Suppressor macrophage (primary cell): Measurements from ENCODE around the gene MSANTD1.

Source experiments
- DNase-seq, 4 experiments: peaks; one replicate each; pipeline ENCODE4 v3.0.0-alpha.2; 2020 to 2022

MSANTD1 gene

DNA sequence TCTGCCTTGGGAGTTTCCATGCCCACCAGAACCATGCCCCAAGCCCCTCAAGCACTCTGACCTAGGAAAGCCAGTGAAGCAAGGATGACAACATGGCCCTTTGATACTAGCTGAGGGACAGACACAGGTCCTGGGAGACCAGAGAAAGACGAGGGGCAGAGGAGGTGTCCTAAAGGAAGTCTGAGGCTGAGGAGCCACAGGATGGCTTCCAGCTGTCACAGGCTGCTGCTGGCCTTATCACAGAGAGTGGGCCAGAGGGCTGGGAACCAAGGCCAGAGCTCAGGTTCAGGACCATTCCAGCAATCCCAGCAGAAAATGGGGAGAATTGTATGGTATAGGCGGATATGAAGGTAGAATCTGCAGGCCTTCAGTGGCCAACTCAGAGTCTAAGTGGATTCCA lies 31.7 kb upstream of the MSANTD1 start:
- no peak for DNase-seq

DNA sequence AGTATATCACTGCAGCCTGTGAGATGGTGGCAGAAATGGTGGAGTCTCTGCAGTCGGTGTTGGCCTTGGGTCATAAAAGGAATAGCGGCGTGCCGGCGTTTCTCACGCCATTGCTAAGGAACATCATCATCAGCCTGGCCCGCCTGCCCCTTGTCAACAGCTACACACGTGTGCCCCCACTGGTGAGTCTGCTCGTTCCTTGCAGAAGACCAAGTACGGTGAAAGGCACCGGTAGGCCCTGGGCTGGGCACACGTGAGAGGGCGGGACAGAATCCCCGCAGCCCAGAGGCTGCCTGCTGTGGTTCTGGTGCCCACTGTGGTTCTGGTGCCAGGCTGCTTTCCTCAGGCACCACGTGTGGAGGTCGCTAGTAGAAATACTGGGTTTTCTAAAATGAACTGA lies 31.2 kb upstream of the MSANTD1 start:
- no peak for DNase-seq

- no peak for DNase-seq
Observed at GRCh38 chr4:3218824-3219760, 29.9 kb upstream of the MSANTD1 start.

GRCh38 chr4:3219761-3220475 lies 29.0 kb upstream of the MSANTD1 start:
- no peak for DNase-seq

DNA sequence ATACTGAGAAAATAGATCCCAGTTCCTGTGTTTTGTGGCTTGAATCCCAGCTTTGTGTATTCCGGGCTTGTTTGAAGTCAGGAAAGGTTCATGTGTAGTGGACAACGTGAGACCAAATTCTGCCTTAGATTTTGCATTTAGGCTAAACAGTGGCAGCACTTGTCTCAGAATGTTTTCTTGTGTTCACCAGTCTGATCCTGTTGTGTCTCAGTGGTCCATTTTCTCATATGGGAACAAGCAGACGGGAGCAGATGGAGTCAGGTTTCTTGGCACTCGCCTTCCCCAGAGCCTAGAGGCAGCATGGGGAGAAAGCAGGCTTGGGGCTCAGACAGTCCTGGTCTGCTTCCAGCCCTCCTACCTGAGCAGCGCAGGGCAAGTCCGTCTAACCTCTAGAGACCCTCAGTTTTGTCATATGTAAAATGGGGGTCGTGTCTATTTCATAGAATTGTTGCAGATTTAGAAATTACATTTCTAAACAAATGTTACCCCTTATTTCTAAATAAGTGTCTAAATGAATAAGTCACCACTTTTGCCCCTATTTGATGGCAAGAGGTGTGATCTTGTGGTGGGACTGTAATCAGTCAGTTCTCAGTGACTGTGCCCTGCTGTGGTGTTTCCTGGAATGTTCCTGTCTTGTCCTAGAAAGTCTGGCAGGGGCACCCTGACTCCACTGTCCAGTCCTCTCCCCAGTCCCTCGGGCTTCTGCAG lies 28.3 kb upstream of the MSANTD1 start:
- DNase-seq, result no peak

- DNase-seq, result no peak
Observed at GRCh38 chr4:3221184-3221494, 27.8 kb upstream of the MSANTD1 start.

DNA sequence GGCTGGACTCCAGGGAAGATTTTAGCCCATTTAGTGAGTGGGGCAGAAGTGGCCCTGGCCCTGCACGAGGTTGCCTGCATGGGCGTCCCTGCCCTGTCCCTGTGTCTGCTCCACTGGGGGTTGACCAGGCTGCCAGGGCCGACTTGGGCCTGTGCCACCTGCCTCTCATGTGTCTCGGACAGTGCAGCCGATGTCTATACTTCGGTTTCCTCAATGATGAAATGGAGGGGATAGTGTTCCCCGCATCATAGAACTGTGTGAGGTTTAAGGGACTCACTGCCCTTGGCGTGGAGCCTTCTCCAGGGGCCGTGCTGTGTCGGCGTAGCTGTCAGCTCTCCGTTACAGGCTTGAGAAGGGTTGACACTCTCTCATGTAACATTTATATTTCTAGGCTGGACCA lies 27.0 kb upstream of the MSANTD1 start:
- DNase-seq, result no peak

DNA sequence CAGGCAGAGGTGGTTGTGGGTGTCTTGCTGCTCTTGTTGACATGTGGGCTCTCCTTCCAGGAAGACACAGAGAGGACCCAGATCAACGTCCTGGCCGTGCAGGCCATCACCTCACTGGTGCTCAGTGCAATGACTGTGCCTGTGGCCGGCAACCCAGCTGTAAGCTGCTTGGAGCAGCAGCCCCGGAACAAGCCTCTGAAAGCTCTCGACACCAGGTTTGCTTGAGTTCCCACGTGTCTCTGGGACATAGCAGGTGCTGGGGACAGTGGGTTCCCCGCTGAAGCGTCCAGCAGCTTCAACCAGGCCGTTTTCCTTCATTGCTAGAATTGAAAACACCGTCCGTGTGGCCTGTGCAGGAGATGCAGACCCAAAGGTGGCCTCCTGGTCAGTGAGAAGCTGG lies 25.6 kb upstream of the MSANTD1 start:
- DNase-seq, result no peak

DNA sequence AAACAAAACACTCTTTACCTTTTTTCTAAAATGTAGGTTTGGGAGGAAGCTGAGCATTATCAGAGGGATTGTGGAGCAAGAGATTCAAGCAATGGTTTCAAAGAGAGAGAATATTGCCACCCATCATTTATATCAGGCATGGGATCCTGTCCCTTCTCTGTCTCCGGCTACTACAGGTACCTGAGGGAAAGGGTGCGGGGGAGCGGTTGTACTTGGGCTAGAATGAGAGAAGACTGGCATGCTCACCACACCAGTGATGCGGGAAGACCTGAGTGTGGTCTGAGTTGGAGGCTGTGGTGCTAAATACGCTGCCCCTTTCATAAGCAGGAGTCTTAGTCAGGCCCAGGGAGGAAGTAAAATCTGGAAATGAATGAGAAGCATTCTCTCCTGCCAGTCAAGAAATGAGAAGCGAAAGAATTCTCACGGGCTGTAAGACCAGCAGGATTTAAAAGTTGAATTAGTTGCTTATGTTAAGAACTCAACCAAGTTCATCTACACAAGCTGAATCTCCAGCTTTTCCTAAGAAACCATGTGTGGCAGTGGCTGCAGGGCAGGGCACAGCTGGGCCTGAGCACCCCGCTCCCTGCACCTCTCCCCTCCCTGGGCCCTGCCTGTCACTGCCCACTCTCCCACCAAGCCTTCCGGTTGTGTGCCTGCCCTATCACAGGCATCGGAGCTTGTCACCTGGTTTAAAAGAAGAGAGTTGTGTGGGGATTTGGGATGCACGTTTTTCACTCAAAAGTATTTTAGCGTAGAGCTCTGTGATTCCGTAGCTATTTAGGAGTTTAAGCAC lies 24.8 kb upstream of the MSANTD1 start:
- peak; percentile 72 to 90 (median 82) for DNase-seq

DNA sequence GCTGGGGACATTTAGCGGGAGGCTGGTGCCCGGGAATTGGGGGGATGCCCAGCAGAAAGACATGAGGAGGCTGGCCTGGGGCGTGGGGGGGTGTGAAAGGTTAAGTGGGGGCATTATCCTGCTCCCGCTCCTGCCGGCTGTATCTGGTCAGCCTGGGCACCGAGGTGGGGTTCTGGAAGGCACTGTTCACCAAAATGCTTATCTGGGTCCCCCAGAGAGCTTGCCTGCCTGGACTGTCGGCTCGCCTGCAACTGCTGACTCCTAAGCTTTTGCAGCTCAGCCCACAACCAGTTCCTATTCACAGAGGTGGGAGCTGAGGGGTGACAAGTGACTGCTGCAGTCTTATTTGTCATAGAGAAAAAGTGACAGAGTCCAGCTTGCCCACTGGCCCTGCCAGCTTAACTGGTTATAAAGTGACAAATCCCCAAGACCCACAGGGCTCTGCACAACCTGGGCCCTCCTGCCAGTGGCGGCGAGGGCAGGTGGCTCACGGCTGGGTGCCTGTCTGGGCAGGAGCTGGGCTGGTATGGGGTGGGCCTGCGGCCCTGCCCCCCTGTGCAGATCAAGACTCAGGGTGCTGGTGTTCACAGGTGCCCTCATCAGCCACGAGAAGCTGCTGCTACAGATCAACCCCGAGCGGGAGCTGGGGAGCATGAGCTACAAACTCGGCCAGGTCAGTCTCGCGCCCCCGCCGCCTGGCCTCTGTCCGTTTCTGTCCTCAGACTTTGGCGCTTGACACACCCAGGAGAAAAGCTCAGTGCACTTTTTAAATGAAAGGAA lies 23.7 kb upstream of the MSANTD1 start:
- peak; percentile 30 to 58 (median 42) for DNase-seq

DNA sequence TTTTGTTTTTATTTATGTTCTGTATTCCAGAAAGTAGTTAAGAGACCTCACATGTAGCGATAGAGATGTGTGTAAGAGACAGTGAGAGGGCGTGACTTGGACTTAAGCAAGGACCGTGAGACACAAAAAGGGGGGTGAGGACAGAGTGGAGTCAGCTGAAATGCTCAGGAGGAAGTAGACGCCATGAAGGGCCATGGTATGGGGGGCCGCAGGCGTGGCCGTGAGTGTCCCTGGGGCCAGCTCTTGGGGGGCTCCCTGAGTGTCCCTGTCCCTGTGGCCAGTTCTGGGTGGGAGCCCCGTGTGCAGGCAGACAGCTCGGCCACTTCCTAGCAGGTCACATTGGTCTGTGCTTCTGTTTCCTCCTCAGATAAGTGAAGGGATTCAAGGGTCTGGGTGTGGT lies 23.0 kb upstream of the MSANTD1 start:
- DNase-seq, result peak; percentile 85 to 94 (median 90)

- DNase-seq, result peak; percentile 82 to 94 (median 90)
Observed at GRCh38 chr4:3226467-3226866, 22.5 kb upstream of the MSANTD1 start.

GRCh38 chr4:3226944-3227343 lies 22.0 kb upstream of the MSANTD1 start:
- DNase-seq, result no peak

- DNase-seq, result no peak
Observed at GRCh38 chr4:3227878-3228675, 20.9 kb upstream of the MSANTD1 start.

GRCh38 chr4:3228881-3229280 lies 20.1 kb upstream of the MSANTD1 start:
- DNase-seq, result no peak

DNA sequence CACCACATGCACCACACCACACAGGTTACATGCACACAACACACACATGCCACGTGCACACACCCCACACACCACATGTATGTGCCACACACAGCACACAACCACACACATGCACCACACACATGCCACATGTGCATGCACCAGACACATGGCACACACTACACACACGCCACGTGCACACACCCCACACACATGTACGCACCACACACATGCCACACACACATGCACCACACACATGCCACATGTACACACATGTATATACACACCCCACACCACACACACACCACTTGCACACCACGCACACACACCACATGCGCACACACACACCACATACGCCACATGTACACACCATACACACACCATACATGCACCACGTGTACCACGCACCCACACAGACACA lies 19.6 kb upstream of the MSANTD1 start:
- no peak for DNase-seq

DNA sequence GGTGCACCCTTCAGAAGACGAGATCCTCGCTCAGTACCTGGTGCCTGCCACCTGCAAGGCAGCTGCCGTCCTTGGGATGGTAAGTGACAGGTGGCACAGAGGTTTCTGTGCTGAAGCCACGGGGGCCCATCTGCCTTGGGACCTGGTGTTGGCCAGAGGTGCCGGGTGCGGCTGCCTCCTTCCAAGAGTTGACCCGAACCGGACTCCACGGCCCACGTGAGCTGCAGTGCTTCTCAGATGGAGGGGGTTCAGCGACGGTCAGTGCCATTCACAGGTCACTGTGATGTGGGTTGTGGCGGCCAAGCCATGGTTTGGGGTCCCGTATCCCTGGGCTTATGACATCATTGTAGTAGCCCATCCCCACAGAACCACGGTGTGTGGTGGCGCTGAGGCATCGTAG lies 19.0 kb upstream of the MSANTD1 start:
- no peak for DNase-seq

- peak; percentile 47 to 77 (median 56) for DNase-seq
Observed at GRCh38 chr4:3231471-3231870, 17.5 kb upstream of the MSANTD1 start.

- no peak for DNase-seq
Observed at GRCh38 chr4:3232001-3232400, 17.0 kb upstream of the MSANTD1 start.

DNA sequence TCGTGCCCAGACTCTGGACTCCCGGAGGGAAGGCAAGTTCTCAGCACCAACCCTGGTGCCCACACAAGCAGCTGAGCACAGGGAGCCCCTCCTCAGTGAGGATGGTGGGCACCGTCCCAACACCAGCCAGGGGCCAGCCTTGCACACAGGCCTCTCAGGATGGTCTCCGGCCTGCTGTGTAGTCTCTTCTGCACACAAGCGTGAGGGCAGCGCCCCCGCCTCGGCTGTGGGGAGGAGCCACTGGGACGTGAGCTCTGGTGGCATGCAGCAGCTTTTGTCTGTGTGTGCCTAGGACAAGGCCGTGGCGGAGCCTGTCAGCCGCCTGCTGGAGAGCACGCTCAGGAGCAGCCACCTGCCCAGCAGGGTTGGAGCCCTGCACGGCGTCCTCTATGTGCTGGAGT lies 16.1 kb upstream of the MSANTD1 start:
- no peak for DNase-seq
